ENCODE results near the gene FYCO1. TPM values are rescaled to one million over a fixed set of nuclear protein-coding genes. Genes with fewer than 3 reads are reported as not detected.

Gene FYCO1
- polyA plus RNA-seq, 2 of the 4 experiments (the other 2 are of a cell fraction) = 3.7 to 4.4 TPM

DNA sequence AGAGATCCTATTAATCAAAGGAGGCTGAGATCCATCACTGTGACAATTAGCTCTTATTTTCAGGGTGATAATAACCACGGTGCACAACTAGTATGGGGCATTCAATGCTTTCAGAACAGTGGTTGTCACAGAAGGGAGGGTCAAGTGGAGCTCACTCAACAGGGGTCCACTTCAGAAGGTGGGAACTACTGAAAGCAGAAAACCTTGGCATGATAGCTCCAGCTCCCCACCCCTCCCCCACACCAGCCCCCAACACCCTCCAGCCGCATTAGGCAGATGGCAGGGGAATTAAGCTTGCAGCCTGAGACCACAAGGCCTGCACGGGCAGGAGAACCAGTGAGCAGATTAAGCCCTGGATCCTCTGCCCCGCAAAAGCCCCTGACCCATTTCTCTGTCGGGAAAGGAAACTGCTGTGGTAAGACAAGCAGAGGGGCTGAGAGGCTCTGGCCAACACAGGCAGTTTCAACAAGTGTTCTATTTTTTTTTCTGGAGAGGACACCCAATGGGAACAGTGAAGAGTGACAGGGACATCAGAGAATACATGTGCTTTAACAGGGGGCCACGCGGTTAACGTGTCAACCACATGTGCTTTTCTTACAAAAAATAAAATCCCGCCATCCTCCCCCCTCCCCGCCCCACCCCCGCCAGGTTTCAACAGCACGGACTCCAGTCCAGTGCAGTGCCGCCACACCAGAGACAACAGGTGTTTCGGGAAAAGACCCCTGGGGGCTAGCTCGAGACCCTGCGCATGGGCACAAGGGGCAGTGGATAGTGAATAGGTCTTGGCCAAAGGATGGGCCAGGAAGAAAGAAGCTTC, 997 bp downstream of the FYCO1 start (continued):
- no peak for TF ChIP-seq CHD2 (IDR thresholded peaks at IDR 0.05; ENCODE audit: low read length, partially characterized antibody)

DNA sequence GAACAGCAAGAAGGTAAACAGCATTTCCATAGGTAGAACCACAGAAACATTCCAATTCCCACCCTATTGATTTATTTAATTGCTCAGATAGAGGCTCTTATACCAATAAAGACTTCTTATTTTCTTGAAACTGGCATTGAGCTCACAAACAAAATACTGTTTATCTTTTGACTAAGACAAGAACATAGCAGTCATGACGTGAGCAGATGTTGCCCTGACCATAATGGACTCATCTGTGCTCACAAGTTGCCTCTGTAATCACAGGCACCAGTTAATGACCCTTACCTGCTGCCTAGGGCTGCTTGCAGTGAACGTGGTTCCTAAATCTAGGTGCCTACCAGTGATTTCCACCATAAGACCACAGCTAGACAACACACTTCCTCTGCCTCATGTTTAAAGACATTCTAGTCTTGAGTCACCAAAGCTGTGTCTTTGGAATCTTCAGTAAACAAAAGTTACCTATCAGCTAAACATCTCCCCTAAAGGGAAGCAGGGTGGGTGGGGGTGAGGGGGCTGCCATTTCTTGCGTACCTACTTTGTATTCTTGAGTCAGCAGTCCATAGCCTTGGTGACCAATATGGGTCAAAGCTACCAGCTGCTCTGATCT, 2.1 kb downstream of the FYCO1 start:
- ChIA-PET POLR2A (no interaction called here), CTCF (interaction anchor here (0.9 to 1.3 kb wide), 2 partner anchors 85 to 385 kb away, joined by 4 to 7 read pairs; no protein-coding TSS in a partner anchor)
- TF ChIP-seq HOXB5 (CRISPR knock-in tag; IDR thresholded peaks at IDR 0.05) (no peak), PHF8 (IDR thresholded peaks at IDR 0.05; ENCODE audit: borderline replicate concordance, low read depth) (no peak), GATA3 (IDR thresholded peaks at IDR 0.05; ENCODE audit: borderline replicate concordance) (no peak), ESRRA (IDR thresholded peaks at IDR 0.05; ENCODE audit: borderline replicate concordance, low read length) (no peak), FOSL2 (IDR thresholded peaks at IDR 0.05) (no peak), FOSL2 (CRISPR knock-in tag; IDR thresholded peaks at IDR 0.05) (no peak), RARB (CRISPR knock-in tag; IDR thresholded peaks at IDR 0.05) (no peak), MAFK (IDR thresholded peaks at IDR 0.05; ENCODE audit: partially characterized antibody) (no peak), KDM1A (IDR thresholded peaks at IDR 0.05; ENCODE audit: low read depth) (no peak), SREBF2 (IDR thresholded peaks at IDR 0.05) (no peak), BHLHE40 (IDR thresholded peaks at IDR 0.05; ENCODE audit: low read depth, low read length) (no peak), HOXA7 (CRISPR knock-in tag; IDR thresholded peaks at IDR 0.05) (no peak), CBX2 (IDR thresholded peaks at IDR 0.05; ENCODE audit: borderline replicate concordance, low read depth) (no peak), CHD4 (IDR thresholded peaks at IDR 0.05; ENCODE audit: borderline replicate concordance) (no peak), JUN (IDR thresholded peaks at IDR 0.05) (no peak)
- TF ChIP-seq, protein P1, sequence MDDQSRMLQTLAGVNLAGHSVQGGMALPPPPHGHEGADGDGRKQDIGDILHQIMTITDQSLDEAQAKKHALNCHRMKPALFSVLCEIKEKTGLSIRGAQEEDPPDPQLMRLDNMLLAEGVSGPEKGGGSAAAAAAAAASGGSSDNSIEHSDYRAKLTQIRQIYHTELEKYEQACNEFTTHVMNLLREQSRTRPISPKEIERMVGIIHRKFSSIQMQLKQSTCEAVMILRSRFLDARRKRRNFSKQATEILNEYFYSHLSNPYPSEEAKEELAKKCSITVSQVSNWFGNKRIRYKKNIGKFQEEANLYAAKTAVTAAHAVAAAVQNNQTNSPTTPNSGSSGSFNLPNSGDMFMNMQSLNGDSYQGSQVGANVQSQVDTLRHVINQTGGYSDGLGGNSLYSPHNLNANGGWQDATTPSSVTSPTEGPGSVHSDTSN (IDR thresholded peaks at IDR 0.05) = no peak
- TF ChIP-seq, protein P2, sequence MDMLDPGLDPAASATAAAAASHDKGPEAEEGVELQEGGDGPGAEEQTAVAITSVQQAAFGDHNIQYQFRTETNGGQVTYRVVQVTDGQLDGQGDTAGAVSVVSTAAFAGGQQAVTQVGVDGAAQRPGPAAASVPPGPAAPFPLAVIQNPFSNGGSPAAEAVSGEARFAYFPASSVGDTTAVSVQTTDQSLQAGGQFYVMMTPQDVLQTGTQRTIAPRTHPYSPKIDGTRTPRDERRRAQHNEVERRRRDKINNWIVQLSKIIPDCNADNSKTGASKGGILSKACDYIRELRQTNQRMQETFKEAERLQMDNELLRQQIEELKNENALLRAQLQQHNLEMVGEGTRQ (IDR thresholded peaks at IDR 0.05) = no peak
- TF ChIP-seq, protein P3, sequence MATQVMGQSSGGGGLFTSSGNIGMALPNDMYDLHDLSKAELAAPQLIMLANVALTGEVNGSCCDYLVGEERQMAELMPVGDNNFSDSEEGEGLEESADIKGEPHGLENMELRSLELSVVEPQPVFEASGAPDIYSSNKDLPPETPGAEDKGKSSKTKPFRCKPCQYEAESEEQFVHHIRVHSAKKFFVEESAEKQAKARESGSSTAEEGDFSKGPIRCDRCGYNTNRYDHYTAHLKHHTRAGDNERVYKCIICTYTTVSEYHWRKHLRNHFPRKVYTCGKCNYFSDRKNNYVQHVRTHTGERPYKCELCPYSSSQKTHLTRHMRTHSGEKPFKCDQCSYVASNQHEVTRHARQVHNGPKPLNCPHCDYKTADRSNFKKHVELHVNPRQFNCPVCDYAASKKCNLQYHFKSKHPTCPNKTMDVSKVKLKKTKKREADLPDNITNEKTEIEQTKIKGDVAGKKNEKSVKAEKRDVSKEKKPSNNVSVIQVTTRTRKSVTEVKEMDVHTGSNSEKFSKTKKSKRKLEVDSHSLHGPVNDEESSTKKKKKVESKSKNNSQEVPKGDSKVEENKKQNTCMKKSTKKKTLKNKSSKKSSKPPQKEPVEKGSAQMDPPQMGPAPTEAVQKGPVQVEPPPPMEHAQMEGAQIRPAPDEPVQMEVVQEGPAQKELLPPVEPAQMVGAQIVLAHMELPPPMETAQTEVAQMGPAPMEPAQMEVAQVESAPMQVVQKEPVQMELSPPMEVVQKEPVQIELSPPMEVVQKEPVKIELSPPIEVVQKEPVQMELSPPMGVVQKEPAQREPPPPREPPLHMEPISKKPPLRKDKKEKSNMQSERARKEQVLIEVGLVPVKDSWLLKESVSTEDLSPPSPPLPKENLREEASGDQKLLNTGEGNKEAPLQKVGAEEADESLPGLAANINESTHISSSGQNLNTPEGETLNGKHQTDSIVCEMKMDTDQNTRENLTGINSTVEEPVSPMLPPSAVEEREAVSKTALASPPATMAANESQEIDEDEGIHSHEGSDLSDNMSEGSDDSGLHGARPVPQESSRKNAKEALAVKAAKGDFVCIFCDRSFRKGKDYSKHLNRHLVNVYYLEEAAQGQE (IDR thresholded peaks at IDR 0.05) = no peak
- no peak for FAIRE-seq
- no peak overlapping the region for H3K4me3 ChIP-seq
- peaks cover 17% of the 10 kb centered on the region for H3K4me1 ChIP-seq
- WGBS (ENCODE audit: missing lambda C conversion rate) = 89% methylated on average over 3 of the region's 3 CpGs
- H3K4me2 ChIP-seq = no peak overlapping the region
- no peak for ATAC-seq
- H3K9me3 ChIP-seq = no peaks in the 10 kb centered on the region
- H3K27ac ChIP-seq = no peak overlapping the region
- DNase-seq (ENCODE audit: low read depth in 1 of 2, low spot score in 1 of 2) = no peak

Measured in A549 (cell line).